SK-N-SH treated with all-trans-retinoic acid at 6 μM for 48 hours (cell line): Measurements from ENCODE around the gene LOC128125822.

Experiments used
- ATAC-seq: fragments of 200-7000 bp; cut with Tn5 transposase; 3 replicates; pipeline ENCODE4 v1.9.1; 2020; ENCODE audit warnings: mild to moderate bottlenecking, moderate library complexity
- BACH2 ChIP-seq: fragments of 250-450 bp; sonication (Bioruptor Pico); IDR thresholded peaks from 2 replicates; pipeline ENCODE4 v1.9.0; 2021; ENCODE audit warnings: mild to moderate bottlenecking, borderline replicate concordance
- CSDC2 ChIP-seq: fragments of 250-450 bp; sonication (Bioruptor Pico); IDR thresholded peaks from 2 replicates; pipeline ENCODE4 v1.5.0; 2020; ENCODE audit warnings: mild to moderate bottlenecking, moderate library complexity
- ESRRG ChIP-seq: fragments of 250-450 bp; sonication (Bioruptor Pico); IDR thresholded peaks from 2 replicates; pipeline ENCODE4 v1.6.1; 2021; ENCODE audit warnings: mild to moderate bottlenecking
- GLIS3 ChIP-seq: fragments of 250-450 bp; sonication (Bioruptor Pico); IDR thresholded peaks from 2 replicates; pipeline ENCODE4 v1.5.0; 2020; ENCODE audit warnings: mild to moderate bottlenecking, moderate library complexity
- OSR1 ChIP-seq: fragments of 250-450 bp; sonication (Bioruptor Pico); IDR thresholded peaks from 2 replicates; pipeline ENCODE4 v1.8.0; 2022; ENCODE audit warnings: moderate library complexity, mild to moderate bottlenecking, inconsistent platforms
- PPARA ChIP-seq: fragments of 250-450 bp; sonication (Bioruptor Pico); IDR thresholded peaks from 2 replicates; pipeline ENCODE4 v1.5.0; 2020; ENCODE audit warnings: mild to moderate bottlenecking, borderline replicate concordance
- RARB ChIP-seq: fragments of 250-450 bp; sonication (Bioruptor Pico); IDR thresholded peaks from 2 replicates; pipeline ENCODE4 v1.8.0; 2021; ENCODE audit warnings: mild to moderate bottlenecking, moderate library complexity
- SNAI2 ChIP-seq: fragments of 250-450 bp; sonication (Bioruptor Pico); IDR thresholded peaks from 2 replicates; pipeline ENCODE4 v1.5.0; 2020; ENCODE audit warnings: mild to moderate bottlenecking, moderate library complexity
- TCF4 ChIP-seq: fragments of 250-450 bp; sonication (Bioruptor Pico); IDR thresholded peaks from 2 replicates; pipeline ENCODE4 v1.8.0; 2021; ENCODE audit warnings: mild to moderate bottlenecking, moderate library complexity, borderline replicate concordance
- TOX ChIP-seq: fragments of 250-450 bp; sonication (Bioruptor Pico); IDR thresholded peaks from 2 replicates; pipeline ENCODE4 v1.8.0; 2021; ENCODE audit warnings: mild to moderate bottlenecking, moderate library complexity, borderline replicate concordance
- ZC3H10 ChIP-seq: fragments of 250-450 bp; sonication (Bioruptor Pico); IDR thresholded peaks from 2 replicates; pipeline ENCODE4 v1.5.1; 2021; ENCODE audit warnings: mild to moderate bottlenecking, moderate library complexity
- ZFP3 ChIP-seq: fragments of 250-450 bp; sonication (Bioruptor Pico); IDR thresholded peaks from 2 replicates; pipeline ENCODE4 v1.5.0; 2020; ENCODE audit warnings: mild to moderate bottlenecking, moderate library complexity
- ZFP30 ChIP-seq: fragments of 450-650 bp; formaldehyde crosslinking; IDR thresholded peaks from 2 replicates; pipeline ENCODE4 v1.5.0; 2022; ENCODE audit warnings: mild to moderate bottlenecking, moderate library complexity
- ZNF565 ChIP-seq: fragments of 450-650 bp; formaldehyde crosslinking; conservative IDR thresholded peaks from 2 replicates; pipeline ENCODE4 v1.5.0; 2020; ENCODE audit warnings: low read depth, mild to moderate bottlenecking, moderate library complexity
- ZNF70 ChIP-seq: fragments of 450-650 bp; formaldehyde crosslinking; IDR thresholded peaks from 2 replicates; pipeline ENCODE4 v1.5.0; 2020; ENCODE audit warnings: mild to moderate bottlenecking, moderate library complexity
- ZNF8 ChIP-seq: fragments of 450-650 bp; formaldehyde crosslinking; IDR thresholded peaks from 2 replicates; pipeline ENCODE4 v1.5.0; 2020; ENCODE audit warnings: mild to moderate bottlenecking, moderate library complexity
- TF ChIP-seq, protein P1 (sequence below): fragments of 250-450 bp; sonication (Bioruptor Pico); IDR thresholded peaks from 2 replicates; pipeline ENCODE4 v1.5.1; 2021; ENCODE audit warnings: mild to moderate bottlenecking, moderate library complexity
- TF ChIP-seq, protein P2 (sequence below): fragments of 250-450 bp; sonication (Bioruptor Pico); IDR thresholded peaks from 2 replicates; pipeline ENCODE4 v1.8.0; 2020; ENCODE audit warnings: mild to moderate bottlenecking, moderate library complexity, borderline replicate concordance
- TF ChIP-seq, protein P3 (sequence below): fragments of 250-450 bp; sonication (Bioruptor Pico); IDR thresholded peaks from 2 replicates; pipeline ENCODE4 v1.5.1; 2020; ENCODE audit warnings: low read depth, mild to moderate bottlenecking, moderate library complexity
- TF ChIP-seq, protein P4 (sequence below): fragments of 250-450 bp; sonication (Bioruptor Pico); IDR thresholded peaks from 2 replicates; pipeline ENCODE4 v1.8.0; 2021; ENCODE audit warnings: low read depth, mild to moderate bottlenecking, moderate library complexity, borderline replicate concordance
- TF ChIP-seq, protein P5 (sequence below): fragments of 250-450 bp; sonication (Bioruptor Pico); IDR thresholded peaks from 2 replicates; pipeline ENCODE4 v1.5.0; 2020; ENCODE audit warnings: mild to moderate bottlenecking, moderate library complexity

The LOC128125822 gene

DNA sequence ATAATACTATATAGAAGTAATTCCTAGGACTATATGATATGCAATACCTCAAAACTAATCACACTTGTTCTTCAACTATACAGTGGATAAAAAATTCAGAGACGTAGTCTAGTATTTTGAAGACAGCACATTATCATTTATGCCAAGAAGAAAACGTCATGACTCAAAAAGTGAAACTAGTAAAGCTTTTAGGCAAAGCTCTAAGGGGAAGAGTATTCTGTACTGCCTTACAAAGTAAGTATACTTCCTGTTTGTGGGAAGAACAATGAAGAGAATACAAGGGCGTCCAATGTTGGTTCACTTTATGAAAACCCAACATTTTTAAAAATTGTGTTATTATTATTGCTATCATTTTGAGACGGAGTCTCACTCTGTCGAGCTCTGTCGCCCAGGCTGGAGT is 27.9 kb downstream of the LOC128125822 start:
- TF ChIP-seq, protein P1, sequence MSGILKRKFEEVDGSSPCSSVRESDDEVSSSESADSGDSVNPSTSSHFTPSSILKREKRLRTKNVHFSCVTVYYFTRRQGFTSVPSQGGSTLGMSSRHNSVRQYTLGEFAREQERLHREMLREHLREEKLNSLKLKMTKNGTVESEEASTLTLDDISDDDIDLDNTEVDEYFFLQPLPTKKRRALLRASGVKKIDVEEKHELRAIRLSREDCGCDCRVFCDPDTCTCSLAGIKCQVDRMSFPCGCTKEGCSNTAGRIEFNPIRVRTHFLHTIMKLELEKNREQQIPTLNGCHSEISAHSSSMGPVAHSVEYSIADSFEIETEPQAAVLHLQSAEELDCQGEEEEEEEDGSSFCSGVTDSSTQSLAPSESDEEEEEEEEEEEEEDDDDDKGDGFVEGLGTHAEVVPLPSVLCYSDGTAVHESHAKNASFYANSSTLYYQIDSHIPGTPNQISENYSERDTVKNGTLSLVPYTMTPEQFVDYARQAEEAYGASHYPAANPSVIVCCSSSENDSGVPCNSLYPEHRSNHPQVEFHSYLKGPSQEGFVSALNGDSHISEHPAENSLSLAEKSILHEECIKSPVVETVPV (CRISPR knock-in tag), result no peak
- TF ChIP-seq ZNF8, result no peak
- no peak for TF ChIP-seq PPARA (CRISPR knock-in tag)
- no peak for TF ChIP-seq TCF4 (CRISPR knock-in tag)
- TF ChIP-seq, protein P2, sequence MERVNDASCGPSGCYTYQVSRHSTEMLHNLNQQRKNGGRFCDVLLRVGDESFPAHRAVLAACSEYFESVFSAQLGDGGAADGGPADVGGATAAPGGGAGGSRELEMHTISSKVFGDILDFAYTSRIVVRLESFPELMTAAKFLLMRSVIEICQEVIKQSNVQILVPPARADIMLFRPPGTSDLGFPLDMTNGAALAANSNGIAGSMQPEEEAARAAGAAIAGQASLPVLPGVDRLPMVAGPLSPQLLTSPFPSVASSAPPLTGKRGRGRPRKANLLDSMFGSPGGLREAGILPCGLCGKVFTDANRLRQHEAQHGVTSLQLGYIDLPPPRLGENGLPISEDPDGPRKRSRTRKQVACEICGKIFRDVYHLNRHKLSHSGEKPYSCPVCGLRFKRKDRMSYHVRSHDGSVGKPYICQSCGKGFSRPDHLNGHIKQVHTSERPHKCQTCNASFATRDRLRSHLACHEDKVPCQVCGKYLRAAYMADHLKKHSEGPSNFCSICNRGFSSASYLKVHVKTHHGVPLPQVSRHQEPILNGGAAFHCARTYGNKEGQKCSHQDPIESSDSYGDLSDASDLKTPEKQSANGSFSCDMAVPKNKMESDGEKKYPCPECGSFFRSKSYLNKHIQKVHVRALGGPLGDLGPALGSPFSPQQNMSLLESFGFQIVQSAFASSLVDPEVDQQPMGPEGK (CRISPR knock-in tag), result no peak
- no peak for TF ChIP-seq ESRRG (CRISPR knock-in tag)
- no peak for TF ChIP-seq BACH2
- TF ChIP-seq GLIS3 (CRISPR knock-in tag), result no peak
- no peak for TF ChIP-seq ZNF70 (CRISPR knock-in tag)
- no peak for TF ChIP-seq SNAI2 (CRISPR knock-in tag)
- no peak for TF ChIP-seq ZFP3 (CRISPR knock-in tag)
- TF ChIP-seq ZC3H10 (CRISPR knock-in tag), result no peak
- no peak for TF ChIP-seq RARB (CRISPR knock-in tag)
- TF ChIP-seq, protein P3, sequence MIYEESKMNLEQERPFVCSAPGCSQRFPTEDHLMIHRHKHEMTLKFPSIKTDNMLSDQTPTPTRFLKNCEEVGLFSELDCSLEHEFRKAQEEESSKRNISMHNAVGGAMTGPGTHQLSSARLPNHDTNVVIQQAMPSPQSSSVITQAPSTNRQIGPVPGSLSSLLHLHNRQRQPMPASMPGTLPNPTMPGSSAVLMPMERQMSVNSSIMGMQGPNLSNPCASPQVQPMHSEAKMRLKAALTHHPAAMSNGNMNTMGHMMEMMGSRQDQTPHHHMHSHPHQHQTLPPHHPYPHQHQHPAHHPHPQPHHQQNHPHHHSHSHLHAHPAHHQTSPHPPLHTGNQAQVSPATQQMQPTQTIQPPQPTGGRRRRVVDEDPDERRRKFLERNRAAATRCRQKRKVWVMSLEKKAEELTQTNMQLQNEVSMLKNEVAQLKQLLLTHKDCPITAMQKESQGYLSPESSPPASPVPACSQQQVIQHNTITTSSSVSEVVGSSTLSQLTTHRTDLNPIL, result no peak
- TF ChIP-seq, protein P4, sequence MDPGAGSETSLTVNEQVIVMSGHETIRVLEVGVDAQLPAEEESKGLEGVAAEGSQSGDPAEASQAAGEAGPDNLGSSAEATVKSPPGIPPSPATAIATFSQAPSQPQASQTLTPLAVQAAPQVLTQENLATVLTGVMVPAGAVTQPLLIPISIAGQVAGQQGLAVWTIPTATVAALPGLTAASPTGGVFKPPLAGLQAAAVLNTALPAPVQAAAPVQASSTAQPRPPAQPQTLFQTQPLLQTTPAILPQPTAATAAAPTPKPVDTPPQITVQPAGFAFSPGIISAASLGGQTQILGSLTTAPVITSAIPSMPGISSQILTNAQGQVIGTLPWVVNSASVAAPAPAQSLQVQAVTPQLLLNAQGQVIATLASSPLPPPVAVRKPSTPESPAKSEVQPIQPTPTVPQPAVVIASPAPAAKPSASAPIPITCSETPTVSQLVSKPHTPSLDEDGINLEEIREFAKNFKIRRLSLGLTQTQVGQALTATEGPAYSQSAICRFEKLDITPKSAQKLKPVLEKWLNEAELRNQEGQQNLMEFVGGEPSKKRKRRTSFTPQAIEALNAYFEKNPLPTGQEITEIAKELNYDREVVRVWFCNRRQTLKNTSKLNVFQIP (CRISPR knock-in tag), result no peak
- TF ChIP-seq, protein P5, sequence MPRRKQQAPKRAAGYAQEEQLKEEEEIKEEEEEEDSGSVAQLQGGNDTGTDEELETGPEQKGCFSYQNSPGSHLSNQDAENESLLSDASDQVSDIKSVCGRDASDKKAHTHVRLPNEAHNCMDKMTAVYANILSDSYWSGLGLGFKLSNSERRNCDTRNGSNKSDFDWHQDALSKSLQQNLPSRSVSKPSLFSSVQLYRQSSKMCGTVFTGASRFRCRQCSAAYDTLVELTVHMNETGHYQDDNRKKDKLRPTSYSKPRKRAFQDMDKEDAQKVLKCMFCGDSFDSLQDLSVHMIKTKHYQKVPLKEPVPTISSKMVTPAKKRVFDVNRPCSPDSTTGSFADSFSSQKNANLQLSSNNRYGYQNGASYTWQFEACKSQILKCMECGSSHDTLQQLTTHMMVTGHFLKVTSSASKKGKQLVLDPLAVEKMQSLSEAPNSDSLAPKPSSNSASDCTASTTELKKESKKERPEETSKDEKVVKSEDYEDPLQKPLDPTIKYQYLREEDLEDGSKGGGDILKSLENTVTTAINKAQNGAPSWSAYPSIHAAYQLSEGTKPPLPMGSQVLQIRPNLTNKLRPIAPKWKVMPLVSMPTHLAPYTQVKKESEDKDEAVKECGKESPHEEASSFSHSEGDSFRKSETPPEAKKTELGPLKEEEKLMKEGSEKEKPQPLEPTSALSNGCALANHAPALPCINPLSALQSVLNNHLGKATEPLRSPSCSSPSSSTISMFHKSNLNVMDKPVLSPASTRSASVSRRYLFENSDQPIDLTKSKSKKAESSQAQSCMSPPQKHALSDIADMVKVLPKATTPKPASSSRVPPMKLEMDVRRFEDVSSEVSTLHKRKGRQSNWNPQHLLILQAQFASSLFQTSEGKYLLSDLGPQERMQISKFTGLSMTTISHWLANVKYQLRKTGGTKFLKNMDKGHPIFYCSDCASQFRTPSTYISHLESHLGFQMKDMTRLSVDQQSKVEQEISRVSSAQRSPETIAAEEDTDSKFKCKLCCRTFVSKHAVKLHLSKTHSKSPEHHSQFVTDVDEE (CRISPR knock-in tag), result no peak
- no peak for TF ChIP-seq TOX
- TF ChIP-seq OSR1 (CRISPR knock-in tag), result no peak
- TF ChIP-seq ZFP30 (CRISPR knock-in tag), result no peak
- TF ChIP-seq CSDC2 (CRISPR knock-in tag), result no peak
- TF ChIP-seq, all 23 proteins: peak for 0

DNA sequence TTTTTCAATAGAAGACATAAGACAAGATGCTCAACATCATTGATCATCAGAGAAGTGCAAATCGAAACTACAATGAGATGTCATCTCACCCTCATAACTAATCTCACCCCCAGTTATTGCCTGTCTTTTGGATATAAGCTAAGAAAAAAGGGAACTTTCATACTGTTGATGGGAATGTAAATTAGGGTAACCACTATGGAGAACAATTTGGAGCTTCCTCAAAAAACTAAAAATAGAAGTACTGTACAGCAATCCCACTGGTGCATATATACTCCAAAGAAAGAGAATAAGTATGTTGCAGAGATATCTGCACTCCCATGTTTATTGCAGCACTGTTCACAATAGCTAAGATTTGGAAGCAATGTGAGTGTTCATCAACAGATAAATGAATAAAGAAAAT is 37.0 kb downstream of the LOC128125822 start:
- TF ChIP-seq ZNF8 (no peak), RARB (CRISPR knock-in tag) (no peak), TOX (no peak), OSR1 (CRISPR knock-in tag) (no peak), PPARA (CRISPR knock-in tag) (no peak), CSDC2 (CRISPR knock-in tag) (no peak), ZC3H10 (CRISPR knock-in tag) (no peak), ZFP30 (CRISPR knock-in tag) (no peak), ZNF565 (no peak)
- TF ChIP-seq, protein P3, result no peak
- TF ChIP-seq, protein P5 (CRISPR knock-in tag), result no peak
- TF ChIP-seq, protein P2 (CRISPR knock-in tag), result no peak
- TF ChIP-seq, protein P1 (CRISPR knock-in tag), result no peak
- no peak for ATAC-seq

More for the DNA sequence above, 27.9 kb downstream of the LOC128125822 start:
- ATAC-seq, result no peak
